Astrocyte (in vitro differentiated cells and primary cell): ENCODE measurements around the gene GNPTG.

Experiments used
- CTCF ChIP-seq: IDR thresholded peaks from 2 replicates; pipeline ENCODE4 v1.5.1; 2011; ENCODE audit warnings: low read depth, mild to moderate bottlenecking, inconsistent platforms, low read length, moderate library complexity; ENCODE audit not compliant: insufficient read depth
- EZH2 ChIP-seq: IDR thresholded peaks from 2 replicates; pipeline ENCODE4 v1.6.1; 2012; ENCODE audit warnings: mild to moderate bottlenecking, low read length, inconsistent platforms; ENCODE audit not compliant: insufficient read depth

GRCh38 chr16:1385232-1385631 lies 33.5 kb downstream of the GNPTG start:
- TF ChIP-seq CTCF: no peak
- no peak for TF ChIP-seq EZH2
